CD14-positive monocyte (primary cell): Measurements from ENCODE around the gene PPFIBP1. TPM values are rescaled to one million over a fixed set of nuclear protein-coding genes. Genes with fewer than 3 reads are reported as not detected.

Experiments
- DNase-seq, 3 donors: peaks; one replicate each; pipeline ENCODE4 v3.0.0-alpha.2; 2011 to 2022
- H2AFZ ChIP-seq: 2 replicates; pipeline ENCODE4 v1.6.0; 2012; ENCODE audit warnings: mild to moderate bottlenecking, low read depth, low read length, inconsistent platforms; ENCODE audit not compliant: insufficient read depth, poor library complexity, severe bottlenecking
- H3K27ac ChIP-seq, 2 donors: 1 replicate in 1 of 2; 2 replicates in 1 of 2; pipeline ENCODE4 v1.5.1; 2012 to 2013; ENCODE audit warnings: low read length in 2 of 2, control low read depth in 1 of 2, inconsistent platforms in 1 of 2, low read depth in 1 of 2, mild to moderate bottlenecking in 1 of 2
- H3K27me3 ChIP-seq, 2 donors: one replicate each; pipeline versions ENCODE4 v1.6.0 to v1.6.1; 2011 to 2013; ENCODE audit warnings: low read length in 2 of 2; ENCODE audit not compliant: control insufficient read depth in 2 of 2, insufficient read depth in 2 of 2
- H3K36me3 ChIP-seq, 2 donors: replicated peaks in 1 of 2; 1 replicate in 1 of 2; 2 replicates in 1 of 2; pipeline versions ENCODE4 v1.5.1 to v1.6.1; 2012 to 2013; ENCODE audit warnings: low read length in 2 of 2, control low read depth in 1 of 2, inconsistent platforms in 1 of 2, mild to moderate bottlenecking in 1 of 2; ENCODE audit not compliant: insufficient read depth in 2 of 2, control insufficient read depth in 1 of 2
- H3K4me1 ChIP-seq, 2 donors: 1 replicate in 1 of 2; 2 replicates in 1 of 2; pipeline versions ENCODE4 v1.5.1 to v1.6.1; 2012 to 2013; ENCODE audit warnings: low read length in 2 of 2, control low read depth in 1 of 2, inconsistent platforms in 1 of 2, mild to moderate bottlenecking in 1 of 2, moderate library complexity in 1 of 2; ENCODE audit not compliant: insufficient read depth in 2 of 2, control insufficient read depth in 1 of 2
- H3K4me2 ChIP-seq: replicated peaks from 2 replicates; pipeline ENCODE3; 2012; ENCODE audit warnings: low read length, moderate library complexity, mild to moderate bottlenecking; ENCODE audit not compliant: poor library complexity, severe bottlenecking; ENCODE audit errors: extremely low read depth
- H3K4me3 ChIP-seq, 3 experiments: fragments of 200-600 bp in 1 of 3; sonication (generic) in 1 of 3; replicated peaks in 1 of 3; 1 replicate in 2 of 3; 2 replicates in 1 of 3; pipeline ENCODE4 v1.5.1; 2011 to 2013; ENCODE audit warnings: low read length in 3 of 3, mild to moderate bottlenecking in 3 of 3, control low read depth in 2 of 3, low read depth in 2 of 3, inconsistent platforms in 1 of 3, moderate library complexity in 1 of 3
- H3K79me2 ChIP-seq: 2 replicates; pipeline ENCODE4 v1.6.0; 2012; ENCODE audit warnings: mild to moderate bottlenecking, control low read depth, inconsistent platforms, low read length, moderate library complexity; ENCODE audit not compliant: insufficient read depth
- H3K9ac ChIP-seq: 2 replicates; pipeline ENCODE4 v1.6.0; 2017; ENCODE audit warnings: low read length, mild to moderate bottlenecking; ENCODE audit not compliant: insufficient read depth, poor library complexity, severe bottlenecking
- H3K9me3 ChIP-seq, 2 donors: replicated peaks in 1 of 2; 1 replicate in 1 of 2; 2 replicates in 1 of 2; pipeline versions ENCODE4 v1.5.1 to v1.6.1; 2012 to 2013; ENCODE audit warnings: low read length in 2 of 2, control low read depth in 1 of 2; ENCODE audit not compliant: control insufficient read depth in 1 of 2, insufficient read depth in 1 of 2
- H4K20me1 ChIP-seq: 2 replicates; pipeline ENCODE4 v1.6.0; 2012; ENCODE audit warnings: mild to moderate bottlenecking, low read length, control low read depth, moderate library complexity; ENCODE audit not compliant: insufficient read depth
- H3K27ac Mint-ChIP-seq, 7 donors: one replicate each; pipeline ENCODE4 v1.8.0; 2020; ENCODE audit warnings: mild to moderate bottlenecking in 7 of 7, mixed read lengths in 7 of 7, moderate library complexity in 6 of 7, inconsistent platforms in 2 of 7
- H3K27me3 Mint-ChIP-seq, 3 donors: one replicate each; pipeline ENCODE4 v1.8.0; 2021 to 2022; ENCODE audit warnings: low read depth in 3 of 3, mild to moderate bottlenecking in 3 of 3, mixed read lengths in 3 of 3, moderate library complexity in 3 of 3, inconsistent platforms in 1 of 3
- H3K36me3 Mint-ChIP-seq, 2 donors: one replicate each; pipeline ENCODE4 v1.8.0; 2020; ENCODE audit warnings: mixed read lengths in 2 of 2, inconsistent platforms in 1 of 2, mild to moderate bottlenecking in 1 of 2
- H3K4me1 Mint-ChIP-seq: one replicate; pipeline ENCODE4 v1.8.0; 2020; ENCODE audit warnings: mild to moderate bottlenecking, mixed read lengths
- H3K4me3 Mint-ChIP-seq, 2 donors: one replicate each; pipeline ENCODE4 v1.8.0; 2020; ENCODE audit warnings: mild to moderate bottlenecking in 2 of 2, mixed read lengths in 2 of 2, moderate library complexity in 1 of 2
- H3K9me3 Mint-ChIP-seq, 7 donors: one replicate each; pipeline ENCODE4 v1.8.0; 2020 to 2022; ENCODE audit warnings: mixed read lengths in 7 of 7, mild to moderate bottlenecking in 6 of 7, moderate library complexity in 6 of 7, inconsistent platforms in 2 of 7
- CTCF ChIP-seq: fragments of 200-600 bp; IDR thresholded peaks from one replicate; pipeline ENCODE4 v1.8.0; 2022; ENCODE audit warnings: antibody characterized with exemption, mild to moderate bottlenecking
- WGBS: methylation state at CpG from one replicate; pipeline ENCODE4 v1.1.5; 2013; ENCODE audit warnings: missing lambda C conversion rate; ENCODE audit not compliant: insufficient coverage; 5-methylcytosine and 5-hydroxymethylcytosine counted together
- intact Hi-C, 2 donors: fragments of 100-400 bp; cut with micrococcal nuclease; formaldehyde crosslinking; loops; one replicate each; pipeline versions ENCODE4 v1.15.0 to v1.15.1; 2023
- polyA plus RNA-seq, 3 donors: library from polyadenylated mRNA; depleted of rRNA in 1 of 3; unstranded in 2 of 3; stranded (reverse) in 1 of 3; fragments of 300-500 nt in 2 of 3; fragments of >200 nt in 1 of 3; fragmentation: Illumina TruSeq in 2 of 3; gene quantifications; 1 replicate in 2 of 3; 2 replicates in 1 of 3; pipeline ENCODE4 v1.2.3, GENCODE V29; 2012 to 2021

PPFIBP1 gene
- polyA plus RNA-seq, 3 donors: 0.25 to 0.79 (median 0.53) TPM

- Histone ChIP-seq H3K4me2 (no peak overlapping the region), H3K9me3 (no peaks in the 10 kb centered on the region), H3K36me3 (no peaks in the 10 kb centered on the region), H3K79me2 (no peaks in the 10 kb centered on the region), H2AFZ (no peak overlapping the region), H3K4me3 (no peak overlapping the region), H3K27me3 (no peaks in the 10 kb centered on the region), H3K4me1 (peaks cover 18 to 23% of the 10 kb centered on the region in 2 donors), H3K27ac (no peak overlapping the region), H3K9ac (no peak overlapping the region), H4K20me1 (no peaks in the 10 kb centered on the region)
- no peak for TF ChIP-seq CTCF
- intact Hi-C loops: no loop called here
- Mint-ChIP-seq H3K4me1 (peaks cover 29% of the 10 kb centered on the region), H3K4me3 (no peak overlapping the region), H3K27ac (no peak overlapping the region), H3K27me3 (peaks cover 0 to 4% (median 2%) of the 10 kb centered on the region in 3 donors), H3K9me3 (no peaks in the 10 kb centered on the region), H3K36me3 (no peaks in the 10 kb centered on the region)
- no peak for DNase-seq
- WGBS: 100% methylated on average over 2 of the region's 9 CpGs
Measured at GRCh38 chr12:27527512-27527911, 3.5 kb downstream of the PPFIBP1 start.

GRCh38 chr12:27528788-27529187 lies 4.8 kb downstream of the PPFIBP1 start:
- no peak overlapping the region for H3K4me2 ChIP-seq
- Mint-ChIP-seq H3K9me3 (no peaks in the 10 kb centered on the region), H3K4me1 (peaks cover 21% of the 10 kb centered on the region), H3K27ac (no peak overlapping the region), H3K4me3 (no peak overlapping the region), H3K36me3 (no peaks in the 10 kb centered on the region), H3K27me3 (peaks cover 0 to 4% (median 2%) of the 10 kb centered on the region in 3 donors)
- H3K27ac ChIP-seq: no peak overlapping the region
- no peaks in the 10 kb centered on the region for H3K36me3 ChIP-seq
- no peaks in the 10 kb centered on the region for H3K79me2 ChIP-seq
- no peak overlapping the region for H2AFZ ChIP-seq
- H4K20me1 ChIP-seq: no peaks in the 10 kb centered on the region
- no peak overlapping the region for H3K4me3 ChIP-seq
- TF ChIP-seq CTCF: no peak
- no peaks in the 10 kb centered on the region for H3K27me3 ChIP-seq
- DNase-seq: no peak
- WGBS: 80% methylated on average over 2 of the region's 3 CpGs
- H3K9ac ChIP-seq: no peak overlapping the region
- H3K9me3 ChIP-seq: no peaks in the 10 kb centered on the region
- peaks cover 13 to 16% of the 10 kb centered on the region in 2 donors for H3K4me1 ChIP-seq
- intact Hi-C loops: no loop called here
